GM12878 (cell line): ENCODE data around the gene GPRASP3. TPM values are rescaled to one million over a fixed set of nuclear protein-coding genes. Genes with fewer than 3 reads are reported as not detected.

ENCODE experiments used
- ATAC-seq: fragments of 200-7000 bp; cut with Tn5 transposase; 3 replicates; pipeline ENCODE4 v1.9.1; 2020; ENCODE audit warnings: mild to moderate bottlenecking, moderate library complexity
- BruUV-seq: library from RNA; stranded (reverse); fragments of 400-500 nt; replicated peaks from 2 replicates; lab custom pipeline; 2021; lab: Mats Ljungman, UMichigan
- CTCF ChIA-PET: fragments of 300-600 bp; sonication (Branson Sonifier 250); formaldehyde crosslinking; extraction: SDS; loops from one replicate; lab custom pipeline; 2021; ENCODE audit warnings: inconsistent platforms; lab: Yijun Ruan, JAX
- POLR2A ChIA-PET: fragments of 350-600 bp; formaldehyde crosslinking; extraction: SDS; loops from one replicate; lab custom pipeline; 2021; ENCODE audit warnings: inconsistent platforms; lab: Charles Lee
- RAD21 ChIA-PET: fragments of 300-600 bp; sonication (Branson Sonifier 250); formaldehyde crosslinking; loops from one replicate; lab custom pipeline; 2023; ENCODE audit warnings: antibody characterized with exemption; ENCODE audit not compliant: unreplicated experiment; lab: Charles Lee
- SMC1A ChIA-PET: fragments of 300-600 bp; sonication (Branson Sonifier 250); formaldehyde crosslinking; loops from one replicate; lab custom pipeline; 2023; ENCODE audit not compliant: unreplicated experiment, uncharacterized antibody; lab: Charles Lee
- DNase-seq: peaks from one replicate; pipeline ENCODE4 v3.0.0-alpha.2; 2011; ENCODE audit warnings: low read depth, low spot score
- FAIRE-seq: peaks from 3 replicates; lab custom pipeline; 2011; peaks lifted over from hg19 to GRCh38; lab: Jason Lieb, UNC
- H2AFZ ChIP-seq: 2 replicates; pipeline ENCODE4 v1.6.0; 2011; ENCODE audit warnings: low read depth, low read length, control low read depth; ENCODE audit not compliant: control insufficient read depth
- H3K27ac ChIP-seq: 2 replicates; pipeline ENCODE4 v1.5.1; 2011; ENCODE audit warnings: control low read depth; ENCODE audit not compliant: control insufficient read depth, insufficient read depth
- H3K27me3 ChIP-seq, 2 experiments: replicated peaks in 1 of 2; 2 replicates each; pipeline versions ENCODE4 v1.6.0 to v1.6.1; 2011; ENCODE audit warnings: low read length in 1 of 2; ENCODE audit not compliant: control insufficient read depth in 2 of 2, insufficient read depth in 2 of 2
- H3K36me3 ChIP-seq, 2 experiments: 2 replicates each; pipeline ENCODE4 v1.5.1; 2011; ENCODE audit warnings: low read length in 1 of 2; ENCODE audit not compliant: control insufficient read depth in 2 of 2, insufficient read depth in 2 of 2
- H3K4me1 ChIP-seq: 2 replicates; pipeline ENCODE4 v1.6.1; 2011; ENCODE audit warnings: mild to moderate bottlenecking, low read length, moderate library complexity, mixed read lengths; ENCODE audit not compliant: control insufficient read depth, insufficient read depth
- H3K4me2 ChIP-seq: 2 replicates; pipeline ENCODE4 v1.6.0; 2011; ENCODE audit warnings: control low read depth; ENCODE audit not compliant: control insufficient read depth, insufficient read depth
- H3K4me3 ChIP-seq: fragments of 200-600 bp; sonication (generic); 2 replicates; pipeline ENCODE4 v1.5.1; 2016
- H3K79me2 ChIP-seq: 2 replicates; pipeline ENCODE4 v1.6.0; 2011; ENCODE audit warnings: low read length; ENCODE audit not compliant: control insufficient read depth, insufficient read depth
- H3K9ac ChIP-seq: 2 replicates; pipeline ENCODE4 v1.8.0; 2011; ENCODE audit warnings: low read length, control low read depth, mixed read lengths; ENCODE audit not compliant: control insufficient read depth, insufficient read depth
- H3K9me3 ChIP-seq: replicated peaks from 3 replicates; pipeline ENCODE4 v1.5.1; 2011; ENCODE audit warnings: mild to moderate bottlenecking, low read length; ENCODE audit not compliant: control insufficient read depth, insufficient read depth
- H4K20me1 ChIP-seq: 2 replicates; pipeline ENCODE4 v1.6.0; 2011; ENCODE audit not compliant: control insufficient read depth, insufficient read depth
- ATF3 ChIP-seq: IDR thresholded peaks from 2 replicates; pipeline ENCODE4 v1.6.1; 2011; ENCODE audit warnings: low read depth, mild to moderate bottlenecking, low read length, moderate library complexity, borderline replicate concordance; ENCODE audit errors: extremely low read depth
- BMI1 ChIP-seq: fragments of 450-650 bp; IDR thresholded peaks from 2 replicates; pipeline ENCODE4 v1.6.1; 2016; ENCODE audit warnings: mild to moderate bottlenecking, moderate library complexity, borderline replicate concordance
- CUX1 ChIP-seq: IDR thresholded peaks from 2 replicates; pipeline ENCODE4 v1.6.1; 2012; ENCODE audit warnings: improper control_type of control experiment, low read depth, low read length; ENCODE audit not compliant: insufficient replicate concordance
- HDAC6 ChIP-seq: fragments of 200-600 bp; sonication (generic); IDR thresholded peaks from one replicate; pipeline ENCODE4 v1.8.0; 2017; ENCODE audit warnings: antibody characterized with exemption; ENCODE audit not compliant: unreplicated experiment
- IRF3 ChIP-seq: fragments of 450-650 bp; IDR thresholded peaks from 2 replicates; pipeline ENCODE4 v1.6.1; 2014; ENCODE audit warnings: mild to moderate bottlenecking
- JUNB ChIP-seq: IDR thresholded peaks from 2 replicates; pipeline ENCODE4 v1.6.1; 2016; ENCODE audit warnings: antibody characterized with exemption, mild to moderate bottlenecking
- PKNOX1 ChIP-seq: fragments of 450-650 bp; IDR thresholded peaks from 2 replicates; pipeline ENCODE4 v1.6.1; 2016; ENCODE audit warnings: mild to moderate bottlenecking
- RAD51 ChIP-seq: fragments of 450-650 bp; IDR thresholded peaks from 2 replicates; pipeline ENCODE4 v1.6.1; 2016; ENCODE audit warnings: moderate library complexity, mild to moderate bottlenecking, inconsistent platforms
- RCOR1 ChIP-seq: conservative IDR thresholded peaks from 2 replicates; pipeline ENCODE4 v1.6.1; 2012; ENCODE audit warnings: low read depth, low read length, improper control_type of control experiment
- SMAD5 ChIP-seq: IDR thresholded peaks from 2 replicates; pipeline ENCODE4 v1.6.1; 2016; ENCODE audit warnings: antibody characterized with exemption, low read depth
- SMARCA5 ChIP-seq: fragments of 450-650 bp; IDR thresholded peaks from 2 replicates; pipeline ENCODE4 v1.6.1; 2017; ENCODE audit warnings: mild to moderate bottlenecking
- YBX1 ChIP-seq: fragments of 450-650 bp; IDR thresholded peaks from 2 replicates; pipeline ENCODE4 v1.6.1; 2016; ENCODE audit warnings: antibody characterized with exemption
- ZBED1 ChIP-seq: IDR thresholded peaks from 2 replicates; pipeline ENCODE4 v1.6.1; 2016; ENCODE audit warnings: borderline replicate concordance
- ZBTB11 ChIP-seq: fragments of 450-650 bp; formaldehyde crosslinking; IDR thresholded peaks from 2 replicates; pipeline ENCODE4 v1.5.0; 2022; ENCODE audit warnings: mild to moderate bottlenecking, missing genetic modification characterization
- ZZZ3 ChIP-seq: IDR thresholded peaks from 2 replicates; pipeline ENCODE4 v1.6.1; 2011; ENCODE audit warnings: low read depth; ENCODE audit not compliant: control insufficient read depth, insufficient read length
- WGBS: methylation state at CpG from one replicate; pipeline ENCODE4 v1.1.6; 2016; ENCODE audit warnings: low lambda C conversion rate; ENCODE audit not compliant: insufficient replicate concordance, insufficient coverage; ENCODE audit errors: missing lambda C conversion rate; 5-methylcytosine and 5-hydroxymethylcytosine counted together
- in situ Hi-C: fragments of 300-500 bp; cut with MboI; formaldehyde crosslinking; loops from 9 replicates; pipeline ENCODE4 v1.14.3; 2018; ENCODE audit warnings: mixed read lengths
- intact Hi-C: fragments of 100-400 bp; cut with micrococcal nuclease; formaldehyde crosslinking; loops from one replicate; pipeline ENCODE4 v1.14.2; 2022; ENCODE audit not compliant: unreplicated experiment
- polyA plus RNA-seq, 11 experiments: library from polyadenylated mRNA; depleted of rRNA in 4 of 11; unstranded in 6 of 11; stranded (reverse) in 5 of 11; fragments of >200 nt; fragmentation: Nextera tagmentation in 4 of 11; fragmentation: Illumina TruSeq in 1 of 11; extraction: Ambion mirVana in 4 of 11; extraction: Trizol in 1 of 11; gene quantifications; 1 replicate in 1 of 11; 2 replicates in 10 of 11; pipeline versions ENCODE4 v1.2.1 to v1.2.3, GENCODE V29; 2011 to 2016; ENCODE audit warnings: inconsistent platforms in 2 of 11, missing spikeins in 2 of 11, low read depth in 1 of 11
- total RNA-seq, 4 experiments: library from RNA; depleted of rRNA in 3 of 4; stranded (reverse); fragments of >200 nt in 3 of 4; fragmentation: Illumina TruSeq in 1 of 4; extraction: Trizol in 1 of 4; gene quantifications; 2 replicates each; pipeline versions ENCODE4 v1.2.1 to v1.2.3, GENCODE V29; 2013 to 2021

Gene GPRASP3
- total and polyA plus RNA-seq, 10 of the 15 experiments (the other 5 are each of a cell fraction or from before 2014, with no cell fraction given) = 0.09 to 0.30 (median 0.14) TPM

GRCh38 chrX:102745513-102745856, 24.9 kb downstream of the GPRASP3 start:
- FAIRE-seq = no peak
- WGBS = 52% methylated on average over 10 of the region's 14 CpGs
- SMC1A ChIA-PET = no interaction called here
- H3K4me1 ChIP-seq = no peaks in the 10 kb centered on the region
- RAD21 ChIA-PET = no interaction called here
- H3K9me3 ChIP-seq = no peaks in the 10 kb centered on the region
- H3K4me3 ChIP-seq = no peak overlapping the region
- H3K79me2 ChIP-seq = no peaks in the 10 kb centered on the region
- CTCF ChIA-PET = no interaction called here
- BruUV-seq = no TSS peak
- no peak overlapping the region for H3K4me2 ChIP-seq
- in situ Hi-C loops = no loop called here
- no peak overlapping the region for H3K27ac ChIP-seq
- no peak for DNase-seq
- intact Hi-C loops = no loop called here
- H3K36me3 ChIP-seq = no peaks in the 10 kb centered on the region
- H3K27me3 ChIP-seq = no peaks in the 10 kb centered on the region
- ATAC-seq = no peak
- H2AFZ ChIP-seq = no peak overlapping the region
- H4K20me1 ChIP-seq = no peaks in the 10 kb centered on the region
- H3K9ac ChIP-seq = no peak overlapping the region
- POLR2A ChIA-PET = no interaction called here
- no peak for TF ChIP-seq HDAC6
- no peak for TF ChIP-seq BMI1
- no peak for TF ChIP-seq ZZZ3
- TF ChIP-seq SMAD5 = no peak
- no peak for TF ChIP-seq RAD51
- no peak for TF ChIP-seq ZBED1
- no peak for TF ChIP-seq JUNB
- TF ChIP-seq PKNOX1 = no peak
- TF ChIP-seq YBX1 = no peak
- no peak for TF ChIP-seq ZBTB11 (CRISPR knock-in tag)
- TF ChIP-seq IRF3 = no peak
- no peak for TF ChIP-seq CUX1
- no peak for TF ChIP-seq SMARCA5
- TF ChIP-seq ATF3 = no peak
- no peak for TF ChIP-seq RCOR1
